Myocyte (in vitro differentiated cells): Measurements from ENCODE around the gene ADGRL4. TPM values are rescaled to one million over a fixed set of nuclear protein-coding genes. Genes with fewer than 3 reads are reported as not detected.
"Not testable (repeated sequence)": the region's sequence is repeated elsewhere in the genome, so short reads cannot be mapped to it uniquely, and the experiment has no call there.

Experiments
- DNase-seq: peaks from one replicate; pipeline ENCODE4 v3.0.0-alpha.2; 2012; ENCODE audit warnings: low read depth
- polyA plus RNA-seq: library from polyadenylated mRNA; unstranded; fragments of >200 nt; gene quantifications from one replicate; pipeline ENCODE4 v1.2.1, GENCODE V29; 2012; ENCODE audit warnings: missing spikeins
- total RNA-seq: library from RNA; depleted of rRNA; stranded (reverse); fragments of >200 nt; gene quantifications from 2 replicates; pipeline ENCODE4 v1.2.3, GENCODE V29; 2014

The ADGRL4 gene
- total RNA-seq = 0.24 and 0.47 TPM in 2 replicates
- polyA plus RNA-seq = 0.18 TPM

DNA sequence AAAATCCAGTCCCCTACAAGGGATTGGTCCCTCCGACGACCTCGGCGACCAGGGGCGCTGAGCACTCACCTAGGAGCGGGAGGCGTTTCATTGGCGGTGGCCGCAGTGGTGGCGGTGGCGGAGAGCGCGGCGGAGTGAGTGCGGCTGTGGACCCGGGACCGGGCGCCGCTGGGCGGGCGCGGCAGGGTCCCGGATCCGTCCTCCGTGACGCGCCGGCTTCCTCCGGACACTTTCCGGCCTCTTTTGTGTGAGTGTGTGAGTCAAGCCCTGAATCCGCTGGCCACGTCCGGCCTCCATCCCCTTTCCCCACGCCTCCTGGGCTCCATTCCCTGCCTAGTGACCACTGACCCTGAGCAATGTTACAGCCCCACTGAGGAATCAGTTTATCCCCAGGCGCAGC is at the start of gene ADGRL4:
Gene ADGRL4 (minus strand): TSS at position 167 of the 400 bp plus-strand sequence. CDS start 76 bp downstream, at position 91.
- DNase-seq = no peak

DNA sequence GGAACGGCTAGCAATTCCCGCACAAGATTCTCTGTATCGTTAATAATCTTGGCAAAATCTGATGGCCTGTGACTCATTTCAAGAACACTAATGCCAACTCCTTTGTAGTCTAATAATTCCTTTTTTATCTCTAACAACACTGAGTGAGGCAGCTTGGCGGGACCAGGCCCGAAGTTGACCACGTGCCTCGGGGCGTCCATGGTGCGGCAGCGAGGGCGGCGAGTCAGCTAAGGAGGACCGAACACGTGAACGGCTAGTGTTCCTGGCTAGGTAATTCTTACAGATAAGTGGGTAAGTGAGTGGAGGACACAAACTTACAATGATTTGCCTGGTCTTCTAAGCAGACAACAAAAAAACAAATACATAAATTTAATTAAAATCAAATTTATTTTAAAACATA is 49.3 kb upstream of the ADGRL4 start:
- no peak for DNase-seq

DNA sequence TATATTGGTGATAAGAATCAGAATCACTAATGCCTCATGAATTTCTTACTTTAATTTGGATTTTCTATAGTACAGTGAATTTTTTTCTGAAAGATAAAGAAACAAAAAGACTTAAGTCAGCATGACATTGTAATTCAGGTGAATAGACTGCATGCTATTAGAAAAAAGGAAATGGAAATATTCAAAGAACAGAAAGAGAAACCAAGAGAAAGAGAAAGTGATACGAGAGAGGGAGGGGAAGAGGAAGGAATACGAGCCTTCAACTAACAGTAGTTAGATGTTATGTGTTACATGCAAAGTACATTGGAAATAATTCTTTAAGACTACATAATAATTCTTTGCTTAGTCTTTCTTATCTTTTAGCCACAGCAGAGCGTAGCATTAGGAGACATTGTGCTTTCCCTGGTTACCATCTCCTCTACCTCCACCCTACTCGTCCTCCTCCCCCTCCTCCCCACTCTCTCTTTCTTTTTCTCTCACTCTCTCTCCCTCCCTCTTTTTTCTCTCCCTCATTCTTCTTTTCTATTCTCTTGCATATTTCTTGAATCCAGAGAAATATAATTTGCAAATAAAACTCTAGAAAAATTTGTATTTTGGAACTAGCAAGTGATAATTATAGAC is 46.4 kb upstream of the ADGRL4 start:
- no peak for DNase-seq

DNA sequence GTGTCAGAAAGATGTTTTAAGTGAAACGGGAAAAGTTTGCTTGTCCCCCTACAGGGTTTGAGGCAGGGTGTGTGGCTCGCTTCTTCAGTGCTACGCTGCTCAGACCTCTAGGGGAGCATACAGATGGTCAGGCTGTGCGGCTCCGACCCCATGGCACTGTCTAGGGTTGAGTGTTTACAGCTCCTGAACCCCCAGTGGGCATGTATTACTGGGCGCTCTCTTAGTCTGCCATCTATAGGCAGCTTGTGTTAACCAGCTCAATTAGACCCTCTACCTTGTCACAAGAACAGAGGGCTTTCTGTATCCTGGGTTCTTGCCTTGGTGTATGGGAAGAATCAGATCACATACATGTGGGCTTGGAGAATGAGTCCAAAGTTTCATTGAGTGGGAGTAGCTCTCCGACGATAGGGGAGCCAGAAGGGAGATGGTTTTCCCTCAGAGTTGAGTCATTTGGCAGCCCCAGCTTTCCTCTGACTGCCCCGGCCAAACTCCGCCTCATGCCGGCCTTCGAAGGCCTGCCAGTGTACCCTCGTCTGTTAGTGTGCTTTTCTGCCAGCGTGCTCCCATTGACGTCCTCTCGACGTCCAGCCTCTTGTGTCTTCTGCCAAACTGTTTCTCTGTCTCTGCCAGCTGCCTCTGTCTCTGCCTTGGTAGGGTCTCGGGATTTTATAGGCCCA is 38.6 kb upstream of the ADGRL4 start:
- no peak for DNase-seq

DNA sequence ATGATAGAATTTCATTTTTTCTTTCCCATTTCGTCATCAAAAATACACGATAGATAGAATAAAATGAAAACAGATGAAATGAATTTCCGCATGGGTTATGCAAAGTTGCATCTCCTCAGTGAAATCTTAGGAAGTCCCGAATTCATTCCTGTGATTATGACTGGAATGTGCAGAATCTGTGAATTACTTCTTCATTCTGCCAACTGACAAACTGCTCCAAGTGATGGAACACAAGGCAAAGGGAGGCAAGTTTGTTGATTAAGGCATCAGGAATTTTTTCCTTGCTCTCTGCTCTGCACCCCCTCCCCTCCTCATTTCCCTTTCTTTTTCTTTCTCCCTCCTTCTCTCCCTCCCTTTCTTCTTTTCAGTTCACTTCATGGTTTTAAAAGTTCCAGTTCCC is 37.0 kb upstream of the ADGRL4 start:
- peak; percentile 8 for DNase-seq

DNA sequence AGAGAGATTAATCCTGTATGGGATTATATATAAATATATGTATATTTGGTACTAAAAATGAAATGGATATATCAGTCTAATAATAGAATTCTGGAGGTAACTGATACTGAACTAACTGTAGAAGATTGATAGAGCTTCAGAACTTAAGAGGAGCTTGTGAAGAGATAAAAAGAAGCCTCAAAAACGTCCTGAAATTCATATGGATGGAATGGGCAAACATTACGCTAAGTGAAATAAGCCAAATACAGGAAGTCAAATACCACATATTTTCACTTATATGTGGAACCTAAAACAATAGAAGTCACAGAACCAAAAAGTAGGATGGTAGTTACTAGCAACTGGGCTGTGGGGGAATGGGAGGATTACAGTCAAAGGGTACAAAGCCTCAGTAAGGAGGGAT is 36.0 kb upstream of the ADGRL4 start:
- no peak for DNase-seq

DNA sequence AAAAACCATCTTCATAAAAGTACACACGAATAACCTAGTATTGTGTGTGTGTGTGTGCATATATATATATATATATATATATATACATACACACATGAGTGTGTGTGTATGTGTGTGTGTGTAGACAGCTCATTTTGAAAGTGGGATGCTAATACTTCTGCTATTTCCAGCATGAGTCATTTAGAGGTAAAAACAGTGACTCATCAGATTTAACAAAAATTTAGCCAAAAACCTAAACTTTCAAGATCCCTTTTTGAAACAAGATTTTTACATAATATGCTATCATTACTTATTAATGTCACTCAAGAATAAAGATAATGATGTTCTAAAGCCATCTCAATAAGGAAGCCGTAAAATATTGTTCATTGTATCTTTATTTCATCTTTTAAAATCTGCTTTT is 35.6 kb upstream of the ADGRL4 start:
- no peak for DNase-seq

DNA sequence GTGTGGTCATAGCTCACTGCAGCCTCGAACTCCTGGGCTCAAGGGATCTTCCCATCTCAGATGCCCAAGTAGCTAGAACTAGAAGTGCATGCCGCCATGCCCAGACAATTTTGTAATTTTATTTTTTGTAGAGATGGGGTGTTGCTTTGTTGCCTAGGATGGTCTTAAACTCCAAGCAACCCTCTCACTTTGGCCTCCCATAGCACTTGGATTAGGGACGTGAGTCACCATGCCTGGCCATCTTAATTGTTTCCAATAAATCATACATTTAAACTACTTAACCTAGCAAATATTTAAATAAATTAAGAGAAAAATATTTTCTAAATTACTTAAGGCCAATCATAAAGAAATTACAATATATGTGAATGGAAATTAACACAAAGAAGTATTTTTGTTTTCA is 35.1 kb upstream of the ADGRL4 start:
- DNase-seq = no peak

DNA sequence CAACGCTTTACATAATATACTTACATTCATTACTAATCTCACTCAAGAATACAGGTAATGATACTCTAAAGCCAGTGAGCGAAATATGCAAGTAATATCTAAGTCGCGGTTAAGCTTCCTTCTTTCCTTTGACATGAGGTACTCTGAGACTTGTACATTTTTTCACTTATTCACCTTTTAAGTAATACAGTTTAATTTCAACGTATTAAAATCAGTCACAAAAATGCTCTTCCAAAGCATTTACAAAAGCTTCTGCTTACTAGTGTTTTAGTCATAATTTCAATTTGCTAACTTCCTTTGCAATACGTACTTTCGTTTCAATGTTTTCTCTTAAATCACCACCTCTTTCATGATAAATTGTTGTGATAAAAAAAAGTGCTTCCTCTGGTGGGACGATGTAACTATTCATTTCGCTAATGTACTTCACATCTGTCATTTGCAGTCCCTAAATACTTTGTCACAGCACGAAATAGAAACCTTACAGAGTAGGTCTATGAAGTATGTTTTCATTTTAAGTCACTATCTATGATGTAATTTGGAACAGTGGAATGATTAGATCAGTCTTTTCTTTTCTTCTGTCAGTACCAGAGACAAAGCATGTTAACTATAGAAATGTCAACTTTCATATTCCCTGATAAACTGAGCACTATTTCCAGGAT is 34.0 kb upstream of the ADGRL4 start:
- no peak for DNase-seq

DNA sequence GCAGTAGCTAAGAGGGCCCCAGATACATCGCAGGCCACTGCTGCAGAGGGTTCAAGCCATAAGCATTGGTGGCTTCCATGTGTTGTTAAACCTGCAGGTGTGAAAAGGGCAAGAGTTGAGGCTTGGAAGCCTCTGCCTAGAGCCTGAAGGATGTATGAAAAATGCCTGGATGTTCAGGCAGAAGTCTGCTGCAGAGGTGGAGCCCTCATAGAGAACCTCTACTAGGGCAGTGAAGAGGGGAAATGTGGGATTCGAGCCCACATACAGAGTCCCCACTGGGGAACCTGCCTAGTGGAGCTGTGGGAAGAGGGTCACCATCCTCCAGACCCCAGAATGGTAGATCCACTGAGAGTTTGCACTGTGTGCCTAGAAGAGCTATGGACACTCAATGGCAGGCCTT is 30.6 kb upstream of the ADGRL4 start:
- no peak for DNase-seq

DNA sequence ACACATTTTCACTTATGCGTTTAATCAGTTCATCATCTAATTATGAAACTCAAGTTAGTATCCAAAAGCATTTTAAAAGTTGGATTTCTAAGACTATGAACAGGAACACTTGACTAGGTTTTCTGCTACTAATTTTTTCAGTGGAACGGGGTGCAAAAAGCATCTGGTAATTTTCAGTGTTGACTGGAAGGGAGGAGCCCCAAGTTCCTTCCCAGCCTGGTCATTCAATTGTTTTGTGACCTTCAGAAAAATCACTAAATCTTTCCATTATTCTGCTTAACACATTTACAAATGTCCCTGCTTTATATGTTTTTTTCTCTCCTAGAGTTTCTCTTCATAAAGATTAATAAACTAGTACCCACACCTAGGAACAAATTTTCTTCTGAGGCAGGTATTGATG is 6.0 kb upstream of the ADGRL4 start:
- DNase-seq = no peak

DNA sequence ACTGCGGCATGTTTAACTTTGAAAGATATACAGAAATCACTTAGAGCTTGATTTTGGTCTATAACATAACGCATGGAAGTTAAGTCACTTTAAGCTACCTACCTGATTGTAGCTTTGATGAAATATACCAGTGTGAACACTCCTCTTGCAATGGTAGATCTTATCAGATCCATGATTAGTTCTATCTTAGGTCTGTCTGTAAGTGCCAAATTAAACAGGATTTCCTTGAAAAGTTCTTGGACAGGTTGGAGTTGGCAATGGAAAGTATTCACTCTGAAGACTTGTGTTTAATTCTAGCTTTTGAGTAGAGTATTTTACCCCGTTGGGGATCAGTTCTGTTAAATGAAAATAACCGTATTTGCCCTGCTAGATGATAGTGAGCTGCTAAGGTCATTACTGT is 4.1 kb upstream of the ADGRL4 start:
- no peak for DNase-seq

DNA sequence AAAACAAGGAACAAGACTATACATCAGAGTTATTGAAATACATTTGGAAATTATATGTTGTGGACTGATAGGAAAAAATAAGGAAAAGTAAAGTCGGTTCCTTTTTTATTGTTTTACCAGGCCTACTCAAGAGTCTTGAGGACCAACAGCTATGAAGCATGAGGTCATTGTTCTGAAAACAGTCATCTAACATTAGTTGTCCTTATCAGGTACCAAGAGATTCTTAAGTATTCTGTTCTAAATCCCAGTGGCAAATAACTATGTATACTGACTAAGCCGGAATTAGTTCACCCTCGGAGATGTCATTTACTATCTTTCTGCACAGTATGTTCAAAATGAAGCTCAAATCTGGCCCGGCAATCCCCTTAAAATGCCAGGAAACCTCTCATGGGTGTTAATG is 585 bp downstream of the ADGRL4 start:
- no peak for DNase-seq

DNA sequence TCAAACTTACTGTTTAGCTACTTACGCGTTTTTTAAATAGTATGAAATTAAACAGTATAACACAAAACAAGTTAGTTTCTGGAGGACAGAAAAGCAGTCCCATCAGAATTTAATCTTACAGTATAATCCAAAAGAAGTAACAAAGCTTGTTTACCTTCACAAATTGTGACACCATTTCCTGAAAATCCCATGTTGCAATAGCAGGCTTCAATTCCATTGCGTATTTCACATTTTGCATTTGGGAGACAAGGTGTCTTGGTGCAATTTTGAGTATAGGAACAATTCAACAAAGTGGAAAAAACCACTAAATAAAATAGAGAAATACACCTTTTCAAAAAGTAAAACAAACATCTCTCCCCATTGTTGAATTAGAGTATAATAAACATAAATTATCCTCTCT is 1.6 kb downstream of the ADGRL4 start:
- DNase-seq = no peak

DNA sequence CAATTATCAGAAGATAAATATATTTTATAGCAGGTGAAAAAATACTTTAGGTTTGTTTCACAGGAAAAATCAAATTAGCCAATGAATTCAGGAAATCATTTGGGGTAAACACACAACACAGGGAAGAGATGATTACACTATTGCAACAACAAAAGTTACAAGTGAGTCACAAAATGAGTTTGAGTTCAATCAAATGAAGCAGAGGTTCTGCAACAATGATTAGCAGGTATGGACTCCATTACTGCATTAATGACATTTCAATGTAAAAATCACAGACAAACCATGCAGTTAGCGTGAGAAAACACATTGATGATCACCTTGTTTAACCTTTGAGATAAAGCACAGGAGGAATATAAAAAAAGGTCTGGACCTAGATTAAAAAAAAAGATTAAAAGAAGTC is 9.7 kb downstream of the ADGRL4 start:
- DNase-seq = no peak

DNA sequence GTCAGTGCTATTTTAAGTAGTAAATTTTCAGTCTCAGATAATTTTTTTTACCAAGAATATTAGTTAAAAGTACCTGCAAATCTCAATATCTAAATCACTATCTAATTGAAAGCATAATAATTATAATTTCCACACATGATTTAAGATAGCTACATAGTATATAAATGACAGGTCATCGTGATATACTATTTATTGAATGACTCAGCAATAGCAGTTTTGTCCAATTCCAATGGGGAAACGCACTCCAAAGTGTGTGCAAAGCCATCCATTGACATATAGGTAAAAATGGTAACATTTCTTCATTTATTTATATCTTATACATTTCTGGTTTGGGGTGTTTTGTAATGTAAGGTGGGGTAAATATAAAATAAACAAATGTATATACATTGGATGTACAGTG is 19.5 kb downstream of the ADGRL4 start:
- no peak for DNase-seq

DNA sequence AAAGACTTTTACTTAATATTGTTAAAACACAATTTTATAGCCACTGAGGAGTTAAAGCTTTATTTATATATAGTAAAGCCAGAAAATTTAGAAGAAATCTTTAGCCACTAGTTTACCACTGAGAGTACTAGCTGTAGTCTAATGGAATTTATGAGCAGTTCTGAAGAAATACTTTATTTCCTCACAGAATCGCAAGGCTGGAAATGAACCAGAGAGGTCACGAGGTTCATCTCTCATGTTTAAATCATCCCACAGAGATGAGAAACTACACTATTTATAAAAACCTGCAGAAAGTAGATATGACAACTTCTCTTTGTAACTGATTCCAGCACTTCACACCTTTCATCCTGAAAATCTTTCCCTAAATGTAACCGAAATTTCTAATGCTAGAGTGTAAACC is 26.0 kb downstream of the ADGRL4 start:
- DNase-seq = peak; percentile 3

DNA sequence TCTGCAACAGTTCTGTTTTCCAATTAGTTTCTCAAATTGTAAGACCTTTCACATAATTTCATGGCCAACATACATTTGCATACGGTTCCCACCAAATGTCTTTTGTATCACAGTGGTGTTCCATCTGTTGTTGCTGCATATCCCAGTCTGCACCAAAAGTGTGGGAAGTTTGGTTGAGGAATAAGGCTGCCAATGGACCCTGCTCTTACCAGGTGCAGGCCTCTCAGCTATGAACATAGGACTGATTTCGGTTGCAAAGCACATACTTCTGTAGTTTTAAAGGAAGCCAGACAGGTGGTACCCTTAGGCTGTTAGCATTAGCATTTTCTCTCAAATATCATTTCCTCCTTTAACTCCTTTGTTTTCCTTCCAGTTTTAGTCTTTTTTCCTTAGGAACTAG is 33.8 kb downstream of the ADGRL4 start:
- no peak for DNase-seq

DNA sequence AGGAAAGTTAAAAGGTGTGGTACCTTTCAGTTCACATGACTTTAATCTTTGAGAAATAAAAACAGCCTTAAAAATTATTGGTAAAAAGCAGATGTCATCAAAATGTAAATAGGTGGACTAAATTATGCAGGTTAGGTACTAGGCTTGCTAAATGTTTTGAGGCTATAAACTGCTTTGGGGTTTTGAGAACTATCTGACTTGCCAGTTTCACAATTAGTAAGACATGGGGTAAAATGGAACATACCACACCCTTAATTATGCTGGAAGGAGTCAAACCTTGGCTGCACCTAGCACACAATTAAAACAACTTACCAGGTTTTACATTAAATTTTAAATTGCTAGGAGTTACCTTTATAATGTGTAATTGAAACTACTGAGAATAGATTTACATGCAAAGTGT is 39.4 kb downstream of the ADGRL4 start:
- DNase-seq = not testable (repeated sequence)

DNA sequence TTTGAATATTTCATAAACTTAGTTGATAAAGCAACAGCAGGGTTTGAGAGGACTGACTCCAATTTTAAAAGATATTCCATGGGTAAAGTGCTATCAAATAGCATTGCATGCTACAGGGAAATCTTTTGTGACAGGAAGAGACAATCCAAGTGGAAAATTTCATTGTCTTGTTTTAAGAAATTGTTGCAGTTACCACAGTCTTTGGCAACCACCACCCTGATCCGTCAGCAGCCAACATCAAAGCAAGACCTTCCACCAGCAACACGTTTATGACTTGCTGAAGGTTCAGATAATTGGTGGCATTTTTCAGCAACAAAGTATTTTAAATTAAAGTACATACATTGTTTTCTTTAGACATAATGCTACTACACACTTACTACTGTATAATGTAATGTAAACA is 47.8 kb downstream of the ADGRL4 start:
- no peak for DNase-seq

DNA sequence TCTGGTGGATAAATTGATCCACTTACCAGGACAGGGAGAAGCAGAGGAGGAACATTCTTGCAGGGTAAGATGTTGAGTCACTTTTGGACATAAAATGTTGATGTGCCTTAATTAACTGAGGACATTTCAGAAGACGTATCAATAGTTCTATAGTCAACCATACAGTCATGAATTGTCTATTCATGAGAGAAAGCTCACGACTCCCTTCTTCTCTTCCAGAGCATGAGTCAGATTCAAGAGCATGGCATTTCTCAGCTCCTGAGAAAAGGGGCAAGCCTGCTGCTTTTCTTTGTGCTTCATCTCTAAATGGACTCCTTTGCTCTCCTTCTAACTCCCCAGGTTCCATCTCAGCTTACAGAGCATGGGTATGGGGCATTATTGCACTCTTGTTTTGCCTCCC is 55.7 kb downstream of the ADGRL4 start:
- DNase-seq = no peak

DNA sequence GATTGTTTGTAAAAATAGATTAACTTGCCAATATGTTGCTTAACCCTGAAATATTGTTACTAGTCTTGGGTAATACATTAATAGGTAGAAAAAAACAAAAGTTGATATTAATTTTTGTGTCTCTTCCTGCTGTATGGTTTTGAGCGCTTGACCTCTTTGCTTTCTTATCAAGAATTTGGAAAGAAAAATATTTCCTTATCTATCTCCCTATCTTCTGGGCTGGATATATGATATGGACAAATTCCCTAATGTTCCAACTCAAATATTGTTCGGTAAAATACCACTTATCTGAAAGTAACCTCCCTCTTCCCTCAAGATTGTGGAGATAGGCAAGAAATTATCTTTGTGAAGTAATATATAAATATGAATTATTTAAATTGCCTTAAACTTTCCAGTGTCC is 57.3 kb downstream of the ADGRL4 start:
- no peak for DNase-seq

DNA sequence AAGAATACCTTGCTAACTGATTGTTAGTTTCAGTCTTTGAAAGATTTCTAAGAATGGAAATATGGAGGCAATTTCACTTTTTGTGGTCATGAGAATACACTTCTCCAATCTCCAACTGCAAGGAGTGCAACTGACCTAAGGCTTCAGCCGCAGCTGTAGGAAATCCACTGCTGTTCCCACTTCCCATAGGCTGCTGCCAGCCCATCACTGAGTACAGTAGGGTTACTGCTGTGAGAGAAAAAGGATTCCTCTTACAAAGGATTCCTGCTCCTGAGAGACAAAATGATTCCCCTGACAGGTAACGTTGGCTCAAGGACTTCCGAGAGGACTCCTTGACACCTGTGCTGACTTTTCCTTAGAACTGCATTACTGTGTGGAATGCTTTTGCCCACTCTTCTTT is 87.4 kb downstream of the ADGRL4 start:
- no peak for DNase-seq
